GM12873 (cell line): Measurements from ENCODE around the gene CCZ1B.
"Not testable (repeated sequence)": the region's sequence is repeated elsewhere in the genome, so short reads cannot be mapped to it uniquely, and the experiment has no call there.

Source experiments
- CTCF ChIP-seq: IDR thresholded peaks from 2 replicates; pipeline ENCODE4 v1.5.1; 2012; ENCODE audit warnings: low read depth, mild to moderate bottlenecking, moderate library complexity, low read length, control low read depth; ENCODE audit not compliant: insufficient read depth; ENCODE audit errors: missing control alignments

Gene CCZ1B

GRCh38 chr7:6826151-6826550, at the start of gene CCZ1B:
Gene CCZ1B (minus strand): TSS chr7:6826275. CDS start chr7:6826197, 78 bp downstream.
- TF ChIP-seq CTCF: peak; percentile 47

DNA sequence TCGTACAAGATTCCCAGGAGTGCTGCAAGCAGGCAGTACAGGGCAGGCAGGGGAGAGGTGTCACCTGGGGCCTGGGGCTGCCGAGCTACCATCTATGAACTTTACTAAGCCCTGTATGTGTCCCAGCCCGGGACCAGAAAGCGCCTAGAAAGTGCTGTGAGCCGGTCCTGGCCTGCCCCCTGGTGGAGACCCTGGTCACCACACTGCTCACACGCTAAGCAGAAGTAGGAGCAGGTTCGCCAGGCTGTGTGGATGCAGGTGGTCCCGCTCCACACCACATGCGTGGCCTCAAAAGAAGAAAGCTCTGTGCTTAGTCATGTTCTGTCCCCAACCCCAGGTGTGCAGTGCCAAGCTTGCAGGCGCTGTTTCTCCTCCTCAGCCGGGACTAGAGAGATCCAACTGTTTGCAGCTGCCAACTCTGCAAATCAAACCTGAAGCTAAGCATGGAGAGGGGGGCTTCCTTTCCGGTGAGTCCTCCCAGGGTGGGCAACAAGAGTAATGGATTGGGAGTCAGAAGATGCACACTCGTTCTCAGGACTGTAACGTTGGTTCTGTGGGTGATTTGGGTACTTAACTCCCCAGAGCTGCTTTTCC, 31.7 kb upstream of the CCZ1B start:
- TF ChIP-seq CTCF: peak; percentile 71

- TF ChIP-seq CTCF: no peak
Observed at GRCh38 chr7:6833636-6834035, 7.6 kb upstream of the CCZ1B start.

- TF ChIP-seq CTCF: no peak
Observed at GRCh38 chr7:6831018-6831725, 5.1 kb upstream of the CCZ1B start.

DNA sequence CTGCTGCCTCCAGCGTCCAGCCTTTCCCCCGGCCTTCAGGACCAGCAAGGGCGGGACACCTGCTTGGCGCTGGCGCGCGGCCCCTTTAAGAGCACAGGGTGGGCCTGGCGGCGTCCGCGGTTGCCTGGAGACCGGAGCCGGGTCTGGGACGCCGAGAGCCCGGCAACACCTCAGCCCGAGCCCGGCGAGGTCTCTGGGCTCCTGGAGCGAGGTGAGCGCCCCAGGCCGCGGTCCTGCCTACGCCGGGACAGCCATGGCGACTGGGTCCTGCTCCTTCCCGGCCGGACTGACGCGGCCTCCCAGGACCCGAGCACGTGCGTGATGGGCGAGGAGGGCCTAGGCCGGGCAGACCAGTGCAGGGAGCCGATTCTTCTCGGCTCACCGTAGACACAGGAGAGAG, 72.1 kb downstream of the CCZ1B start, which contains the start of gene RSPH10B2:
Gene RSPH10B2 (plus strand): TSS at position 140 of the 400 bp plus-strand sequence. CDS start 3,575 bp downstream, outside the sequence.
- not testable (repeated sequence) for TF ChIP-seq CTCF
